GM20000 (cell line): ENCODE measurements around the gene LCNL1.

Experiments
- DNase-seq: peaks from one replicate; pipeline ENCODE4 v3.0.0; 2012; ENCODE audit warnings: low spot score
- TF ChIP-seq, protein P1 (sequence below): IDR thresholded peaks from 2 replicates; pipeline ENCODE4 v1.5.1; 2012; ENCODE audit warnings: mild to moderate bottlenecking, control low read depth; ENCODE audit errors: extremely low read depth, missing control alignments

Gene LCNL1

DNA sequence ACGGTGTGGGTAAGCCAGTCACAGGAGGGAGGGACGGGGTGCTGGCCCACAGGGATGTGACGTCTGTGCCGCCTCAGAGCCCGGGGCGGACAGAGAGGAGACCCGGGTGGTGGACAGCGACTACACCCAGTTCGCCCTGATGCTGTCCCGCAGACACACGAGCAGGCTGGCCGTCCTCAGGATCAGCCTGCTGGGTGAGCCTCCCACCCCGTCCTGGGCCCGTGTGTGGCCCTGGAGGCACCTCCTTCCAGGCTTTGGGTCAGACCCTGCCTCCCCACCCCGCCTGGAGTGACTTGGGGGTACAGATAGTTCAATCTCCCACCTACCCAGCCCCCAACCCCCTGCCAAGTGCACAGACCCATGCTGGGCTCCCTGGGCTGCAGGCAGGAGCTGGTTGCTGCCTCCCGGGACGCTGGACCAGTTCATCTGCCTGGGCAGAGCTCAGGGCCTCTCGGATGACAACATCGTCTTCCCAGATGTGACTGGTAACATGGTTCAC lies 29.0 kb upstream of the LCNL1 start:
- no peak for DNase-seq
- TF ChIP-seq, protein P1, sequence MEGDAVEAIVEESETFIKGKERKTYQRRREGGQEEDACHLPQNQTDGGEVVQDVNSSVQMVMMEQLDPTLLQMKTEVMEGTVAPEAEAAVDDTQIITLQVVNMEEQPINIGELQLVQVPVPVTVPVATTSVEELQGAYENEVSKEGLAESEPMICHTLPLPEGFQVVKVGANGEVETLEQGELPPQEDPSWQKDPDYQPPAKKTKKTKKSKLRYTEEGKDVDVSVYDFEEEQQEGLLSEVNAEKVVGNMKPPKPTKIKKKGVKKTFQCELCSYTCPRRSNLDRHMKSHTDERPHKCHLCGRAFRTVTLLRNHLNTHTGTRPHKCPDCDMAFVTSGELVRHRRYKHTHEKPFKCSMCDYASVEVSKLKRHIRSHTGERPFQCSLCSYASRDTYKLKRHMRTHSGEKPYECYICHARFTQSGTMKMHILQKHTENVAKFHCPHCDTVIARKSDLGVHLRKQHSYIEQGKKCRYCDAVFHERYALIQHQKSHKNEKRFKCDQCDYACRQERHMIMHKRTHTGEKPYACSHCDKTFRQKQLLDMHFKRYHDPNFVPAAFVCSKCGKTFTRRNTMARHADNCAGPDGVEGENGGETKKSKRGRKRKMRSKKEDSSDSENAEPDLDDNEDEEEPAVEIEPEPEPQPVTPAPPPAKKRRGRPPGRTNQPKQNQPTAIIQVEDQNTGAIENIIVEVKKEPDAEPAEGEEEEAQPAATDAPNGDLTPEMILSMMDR = no peak

- DNase-seq = no peak
- TF ChIP-seq, protein P1 = no peak
Measured at GRCh38 chr9:136954270-136955083, 28.3 kb upstream of the LCNL1 start.

DNA sequence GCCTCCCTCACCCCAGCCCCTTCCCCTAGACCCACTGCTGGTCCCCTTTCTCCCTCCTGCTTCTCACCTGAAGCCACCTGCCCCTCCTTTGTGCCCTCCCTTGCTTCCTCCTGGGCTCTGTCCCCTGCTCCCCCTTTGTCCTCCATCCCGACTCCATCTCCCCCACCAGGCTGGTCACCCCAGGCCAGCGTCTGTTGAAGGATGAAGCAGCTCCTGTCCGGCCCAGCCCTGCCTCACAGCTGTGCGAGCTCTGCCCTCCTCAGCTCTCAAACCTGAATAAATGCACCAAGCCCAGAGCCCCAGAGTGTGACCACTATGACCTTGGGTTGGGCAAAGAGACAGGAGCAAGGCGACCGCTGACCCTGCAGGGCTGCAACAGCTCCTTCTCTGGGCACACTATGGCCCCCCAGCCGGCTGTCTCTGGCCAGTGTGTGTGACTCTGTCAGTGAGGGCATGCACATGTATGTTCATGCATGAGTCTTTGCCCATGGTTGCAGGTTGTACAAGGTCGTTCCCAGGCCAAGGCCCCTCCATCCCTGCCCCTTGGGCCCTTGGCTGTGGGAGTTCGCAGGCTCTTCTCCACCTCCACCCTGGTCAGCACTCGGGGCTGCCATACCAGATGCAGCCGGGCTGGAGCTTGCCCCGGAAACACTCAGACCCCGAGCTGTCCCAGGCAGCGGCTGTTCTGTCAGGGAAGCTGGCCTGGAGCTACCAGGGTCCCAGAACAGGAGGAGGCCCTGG lies 27.4 kb upstream of the LCNL1 start:
- TF ChIP-seq, protein P1 = no peak
- no peak for DNase-seq

GRCh38 chr9:136955943-136956335 lies 26.9 kb upstream of the LCNL1 start:
- DNase-seq = no peak
- TF ChIP-seq, protein P1 = no peak

DNA sequence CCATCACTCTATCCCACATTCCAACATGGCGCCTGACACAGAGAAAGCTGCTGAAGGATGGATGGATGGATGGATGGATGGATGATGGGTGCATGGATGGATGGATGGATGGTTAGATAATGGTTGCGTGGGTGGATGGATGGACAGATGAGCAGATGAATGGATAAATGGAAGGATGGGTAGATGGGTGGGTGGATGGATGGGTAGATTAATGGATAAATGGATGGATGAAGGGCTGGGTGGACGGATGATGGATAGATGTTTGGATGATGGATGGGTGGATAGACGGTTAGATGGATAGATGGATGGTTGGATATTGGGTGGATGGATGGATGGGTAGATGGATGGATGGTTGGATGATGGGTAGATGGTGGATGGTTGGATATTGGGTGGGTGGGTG lies 26.2 kb upstream of the LCNL1 start:
- TF ChIP-seq, protein P1 = no peak
- DNase-seq = no peak

- TF ChIP-seq, protein P1 = no peak
- no peak for DNase-seq
Measured at GRCh38 chr9:136957461-136957860, 25.3 kb upstream of the LCNL1 start.

DNA sequence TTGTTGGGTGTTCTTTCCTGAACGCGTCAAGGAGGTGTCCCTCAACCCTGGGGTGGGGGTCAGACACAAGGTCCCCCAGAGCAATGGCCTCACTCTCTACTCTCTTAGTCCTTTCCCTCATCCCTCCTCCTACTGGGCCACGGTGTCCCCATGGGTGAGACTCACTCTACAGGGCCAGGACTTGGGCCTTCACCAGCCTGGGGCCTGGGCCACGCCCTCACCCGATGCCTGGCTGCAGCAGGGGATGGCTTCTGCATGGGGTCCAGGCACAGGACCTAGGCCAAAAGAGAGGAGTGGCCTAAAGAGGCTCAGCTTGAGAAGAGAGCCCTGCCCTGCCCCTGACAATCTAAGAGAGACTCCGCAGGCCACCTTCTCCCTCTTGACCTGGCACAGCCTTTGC lies 24.9 kb upstream of the LCNL1 start:
- DNase-seq = no peak
- TF ChIP-seq, protein P1 = no peak
